ENCODE measurements around the gene LAMB4. TPM values are rescaled to one million over a fixed set of nuclear protein-coding genes. Genes with fewer than 3 reads are reported as not detected.

The LAMB4 gene
- total and polyA plus RNA-seq, 4 donors, result 0.24 TPM; not detected in 3

- DNase-seq, result no peak
- intact Hi-C loops (cut with DNase I), result loop anchor here in 1 of 2 donors (5.0 kb wide), 1 partner anchor 52 kb away; no protein-coding TSS in a partner anchor
- ATAC-seq (ENCODE audit: low FRiP score), result no peak
- WGBS, 2 donors, result 96 to 97% methylated on average over 3 of the region's 3 CpGs
- H3K4me1 ChIP-seq (ENCODE audit: control insufficient read depth in 1 of 2, insufficient read depth in 2 of 2, low read length in 2 of 2), result peaks cover 2 to 6% of the 10 kb centered on the region in 2 donors
- no peak overlapping the region for H3K4me3 ChIP-seq (ENCODE audit: low read length in 2 of 2)
- H3K36me3 ChIP-seq (ENCODE audit: control insufficient read depth in 1 of 2, insufficient read depth in 2 of 2, low read length in 1 of 2), result no peaks in the 10 kb centered on the region
- H3K27me3 ChIP-seq (ENCODE audit: control insufficient read depth in 1 of 2, insufficient read depth in 2 of 2, low read length in 1 of 2), result no peaks in the 10 kb centered on the region
- no peaks in the 10 kb centered on the region for H3K9me3 ChIP-seq (ENCODE audit: control insufficient read depth, low read length)
- H3K27ac ChIP-seq (ENCODE audit: low read depth in 1 of 2, low read length in 2 of 2), result peak overlapping the region in 1 of 2 donors; percentile 44
Observed at GRCh38 chr7:108030516-108030915, 99.6 kb downstream of the LAMB4 start.

DNA sequence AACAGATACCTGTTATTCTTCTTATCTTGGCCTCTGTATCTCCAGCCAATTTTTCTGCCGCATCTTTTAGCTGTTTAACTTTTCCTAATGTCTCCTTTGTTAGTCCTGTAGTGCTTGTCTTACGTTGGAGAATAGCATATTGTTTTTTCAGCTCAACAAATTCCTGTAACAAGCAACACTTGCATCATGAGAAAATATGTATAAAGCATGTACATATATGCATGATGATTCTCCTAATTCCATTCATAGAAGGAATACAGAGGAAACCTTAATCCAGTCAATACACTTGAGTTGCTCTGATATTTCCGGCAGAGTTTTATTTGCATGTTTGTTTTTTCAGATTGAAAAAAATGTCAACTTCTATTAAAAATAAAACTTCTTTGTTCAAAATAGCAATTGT is 101.1 kb downstream of the LAMB4 start:
- no peak overlapping the region for H3K27ac ChIP-seq (ENCODE audit: low read depth in 1 of 2, low read length in 2 of 2)
- intact Hi-C loops (cut with DNase I), result no loop called here
- DNase-seq (no peak), ATAC-seq (ENCODE audit: low FRiP score) (no peak)
- peaks cover 2 to 6% of the 10 kb centered on the region in 2 donors for H3K4me1 ChIP-seq (ENCODE audit: control insufficient read depth in 1 of 2, insufficient read depth in 2 of 2, low read length in 2 of 2)
- no peak overlapping the region for H3K4me3 ChIP-seq (ENCODE audit: low read length in 2 of 2)
- WGBS, 2 donors, result 89 to 93% methylated on average over 3 of the region's 3 CpGs
- H3K36me3 ChIP-seq (ENCODE audit: control insufficient read depth in 1 of 2, insufficient read depth in 2 of 2, low read length in 1 of 2), result no peaks in the 10 kb centered on the region
- no peaks in the 10 kb centered on the region for H3K27me3 ChIP-seq (ENCODE audit: control insufficient read depth in 1 of 2, insufficient read depth in 2 of 2, low read length in 1 of 2)
- H3K9me3 ChIP-seq (ENCODE audit: control insufficient read depth, low read length), result no peaks in the 10 kb centered on the region

- no peak for DNase-seq
- no peaks in the 10 kb centered on the region for H3K9me3 ChIP-seq (ENCODE audit: control insufficient read depth, low read length)
- H3K36me3 ChIP-seq (ENCODE audit: control insufficient read depth in 1 of 2, insufficient read depth in 2 of 2, low read length in 1 of 2), result no peaks in the 10 kb centered on the region
- H3K4me3 ChIP-seq (ENCODE audit: low read length in 2 of 2), result no peak overlapping the region
- H3K27me3 ChIP-seq (ENCODE audit: control insufficient read depth in 1 of 2, insufficient read depth in 2 of 2, low read length in 1 of 2), result no peaks in the 10 kb centered on the region
- H3K27ac ChIP-seq (ENCODE audit: low read depth in 1 of 2, low read length in 2 of 2), result no peak overlapping the region
- intact Hi-C loops (cut with DNase I), result no loop called here
- H3K4me1 ChIP-seq (ENCODE audit: control insufficient read depth in 1 of 2, insufficient read depth in 2 of 2, low read length in 2 of 2), result peaks cover 2 to 6% of the 10 kb centered on the region in 2 donors
- no peak for ATAC-seq (ENCODE audit: low FRiP score)
- 75 to 86% methylated on average over 2 of the region's 2 CpGs for WGBS, 2 donors
Observed at GRCh38 chr7:108028111-108028510, 102.0 kb downstream of the LAMB4 start.

- peaks cover 2 to 6% of the 10 kb centered on the region in 2 donors for H3K4me1 ChIP-seq (ENCODE audit: control insufficient read depth in 1 of 2, insufficient read depth in 2 of 2, low read length in 2 of 2)
- H3K27ac ChIP-seq (ENCODE audit: low read depth in 1 of 2, low read length in 2 of 2), result no peak overlapping the region
- 6 to 16% methylated on average over 1 of the region's 1 CpG for WGBS, 2 donors
- no peak for ATAC-seq (ENCODE audit: low FRiP score)
- intact Hi-C loops (cut with DNase I), result no loop called here
- no peaks in the 10 kb centered on the region for H3K27me3 ChIP-seq (ENCODE audit: control insufficient read depth in 1 of 2, insufficient read depth in 2 of 2, low read length in 1 of 2)
- no peaks in the 10 kb centered on the region for H3K9me3 ChIP-seq (ENCODE audit: control insufficient read depth, low read length)
- no peak overlapping the region for H3K4me3 ChIP-seq (ENCODE audit: low read length in 2 of 2)
- no peaks in the 10 kb centered on the region for H3K36me3 ChIP-seq (ENCODE audit: control insufficient read depth in 1 of 2, insufficient read depth in 2 of 2, low read length in 1 of 2)
- DNase-seq, result no peak
Observed at GRCh38 chr7:108027239-108027638, 102.9 kb downstream of the LAMB4 start.

DNA sequence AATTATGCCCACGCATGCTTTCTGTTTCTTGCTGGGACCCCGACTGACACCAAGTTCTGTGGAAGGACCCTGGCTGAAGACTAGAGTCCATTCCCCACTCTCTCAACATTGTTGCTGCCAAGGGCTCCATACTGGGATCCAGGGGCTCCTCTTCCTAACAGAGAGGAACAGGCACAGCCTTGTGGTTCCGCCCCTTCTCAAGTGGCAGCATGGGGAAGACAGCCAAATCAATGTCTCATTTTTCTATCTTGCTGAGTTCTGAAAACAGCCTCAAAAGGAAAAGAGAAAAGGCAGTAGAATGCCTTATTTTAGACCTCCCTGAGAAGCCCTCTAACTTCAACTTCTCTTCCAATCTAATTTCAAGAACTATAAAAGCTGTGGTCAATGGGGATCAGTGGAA is 103.5 kb downstream of the LAMB4 start:
- H3K27ac ChIP-seq (ENCODE audit: low read depth in 1 of 2, low read length in 2 of 2), result no peak overlapping the region

DNA sequence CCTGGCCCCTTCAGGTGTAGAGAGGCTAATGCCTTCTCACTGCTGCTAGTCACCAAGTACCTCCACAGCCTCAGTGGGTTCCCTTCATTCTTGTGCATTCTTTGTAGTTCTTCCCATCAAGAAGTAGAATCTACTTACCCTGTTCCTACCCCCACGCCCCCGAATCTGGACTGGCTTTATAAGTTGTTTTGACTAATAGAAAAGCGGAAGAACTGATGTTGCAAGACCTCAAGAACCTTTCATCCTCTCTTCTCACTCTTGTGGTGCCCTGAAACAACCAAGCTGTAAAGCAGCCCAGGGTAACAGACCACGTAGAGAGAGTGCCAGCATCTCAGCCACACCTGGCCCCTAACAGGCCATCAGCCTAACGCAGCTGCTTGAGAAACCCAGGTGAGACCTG is 104.0 kb downstream of the LAMB4 start:
- WGBS, 2 donors, result 94 to 96% methylated on average over 5 of the region's 5 CpGs
- no peaks in the 10 kb centered on the region for H3K36me3 ChIP-seq (ENCODE audit: control insufficient read depth in 1 of 2, insufficient read depth in 2 of 2, low read length in 1 of 2)
- peak overlapping the region in 1 of 2 donors; percentile 17 for H3K27ac ChIP-seq (ENCODE audit: low read depth in 1 of 2, low read length in 2 of 2)
- H3K9me3 ChIP-seq (ENCODE audit: control insufficient read depth, low read length), result no peaks in the 10 kb centered on the region
- H3K27me3 ChIP-seq (ENCODE audit: control insufficient read depth in 1 of 2, insufficient read depth in 2 of 2, low read length in 1 of 2), result no peaks in the 10 kb centered on the region
- DNase-seq (no peak), ATAC-seq (ENCODE audit: low FRiP score) (no peak)
- H3K4me3 ChIP-seq (ENCODE audit: low read length in 2 of 2), result no peak overlapping the region
- peaks cover 2 to 6% of the 10 kb centered on the region in 2 donors for H3K4me1 ChIP-seq (ENCODE audit: control insufficient read depth in 1 of 2, insufficient read depth in 2 of 2, low read length in 2 of 2)
- intact Hi-C loops (cut with DNase I), result no loop called here

More for the DNA sequence above, 103.5 kb downstream of the LAMB4 start:
- intact Hi-C loops (cut with DNase I), result no loop called here
- DNase-seq (no peak), ATAC-seq (ENCODE audit: low FRiP score) (no peak)
- H3K36me3 ChIP-seq (ENCODE audit: control insufficient read depth in 1 of 2, insufficient read depth in 2 of 2, low read length in 1 of 2), result no peaks in the 10 kb centered on the region
- H3K27me3 ChIP-seq (ENCODE audit: control insufficient read depth in 1 of 2, insufficient read depth in 2 of 2, low read length in 1 of 2), result no peaks in the 10 kb centered on the region
- WGBS, 2 donors, result 20 to 29% methylated on average over 3 of the region's 3 CpGs
- peaks cover 2 to 6% of the 10 kb centered on the region in 2 donors for H3K4me1 ChIP-seq (ENCODE audit: control insufficient read depth in 1 of 2, insufficient read depth in 2 of 2, low read length in 2 of 2)
- H3K9me3 ChIP-seq (ENCODE audit: control insufficient read depth, low read length), result no peaks in the 10 kb centered on the region
- no peak overlapping the region for H3K4me3 ChIP-seq (ENCODE audit: low read length in 2 of 2)

GRCh38 chr7:108024538-108024937 is 105.6 kb downstream of the LAMB4 start:
- intact Hi-C loops (cut with DNase I), result no loop called here
- no peak for DNase-seq
- H3K4me3 ChIP-seq (ENCODE audit: low read length in 2 of 2), result no peak overlapping the region
- H3K36me3 ChIP-seq (ENCODE audit: control insufficient read depth in 1 of 2, insufficient read depth in 2 of 2, low read length in 1 of 2), result no peaks in the 10 kb centered on the region
- 88 to 91% methylated on average over 6 of the region's 6 CpGs for WGBS, 2 donors
- peaks cover 2 to 5% of the 10 kb centered on the region in 2 donors for H3K4me1 ChIP-seq (ENCODE audit: control insufficient read depth in 1 of 2, insufficient read depth in 2 of 2, low read length in 2 of 2)
- ATAC-seq (ENCODE audit: low FRiP score), result no peak
- H3K27me3 ChIP-seq (ENCODE audit: control insufficient read depth in 1 of 2, insufficient read depth in 2 of 2, low read length in 1 of 2), result no peaks in the 10 kb centered on the region
- H3K9me3 ChIP-seq (ENCODE audit: control insufficient read depth, low read length), result no peaks in the 10 kb centered on the region
- H3K27ac ChIP-seq (ENCODE audit: low read depth in 1 of 2, low read length in 2 of 2), result no peak overlapping the region

DNA sequence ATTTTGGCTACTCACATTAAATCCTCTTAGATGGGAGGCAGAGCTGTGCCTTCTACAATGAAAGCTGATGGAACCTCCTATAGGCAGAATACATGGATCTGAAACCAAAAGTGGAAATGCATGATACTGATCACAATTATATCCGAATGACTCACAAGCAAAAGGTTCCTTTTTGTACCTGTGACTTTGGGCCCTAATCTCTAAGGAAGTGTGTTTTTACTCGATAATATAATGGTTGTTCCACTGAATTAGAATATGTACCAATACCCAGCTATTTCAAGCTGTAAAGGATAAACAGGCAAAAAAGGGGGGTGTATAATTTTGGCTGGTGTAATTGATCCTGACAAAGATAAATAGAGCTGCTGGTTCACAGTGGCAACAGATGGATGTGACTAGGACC is 109.6 kb downstream of the LAMB4 start:
- 93 to 97% methylated on average over 2 of the region's 2 CpGs for WGBS, 2 donors

GRCh38 chr7:108018668-108019067 is 111.5 kb downstream of the LAMB4 start:
- no peaks in the 10 kb centered on the region for H3K4me1 ChIP-seq (ENCODE audit: control insufficient read depth in 1 of 2, insufficient read depth in 2 of 2, low read length in 2 of 2)
- H3K4me3 ChIP-seq (ENCODE audit: low read length in 2 of 2), result no peak overlapping the region
- no peaks in the 10 kb centered on the region for H3K27me3 ChIP-seq (ENCODE audit: control insufficient read depth in 1 of 2, insufficient read depth in 2 of 2, low read length in 1 of 2)
- WGBS, 2 donors, result 95 to 97% methylated on average over 4 of the region's 4 CpGs
- no peak for ATAC-seq (ENCODE audit: low FRiP score)
- no peaks in the 10 kb centered on the region for H3K36me3 ChIP-seq (ENCODE audit: control insufficient read depth in 1 of 2, insufficient read depth in 2 of 2, low read length in 1 of 2)
- DNase-seq, result no peak
- no peaks in the 10 kb centered on the region for H3K9me3 ChIP-seq (ENCODE audit: control insufficient read depth, low read length)
- no peak overlapping the region for H3K27ac ChIP-seq (ENCODE audit: low read depth in 1 of 2, low read length in 2 of 2)
- intact Hi-C loops (cut with DNase I), result loop anchor here in 1 of 2 donors (5.0 to 10.0 kb wide), 2 partner anchors 126 to 136 kb away; no protein-coding TSS in a partner anchor

More for the DNA sequence above, 109.6 kb downstream of the LAMB4 start:
- intact Hi-C loops (cut with DNase I), result no loop called here
- Histone ChIP-seq H3K4me1 (ENCODE audit: control insufficient read depth in 1 of 2, insufficient read depth in 2 of 2, low read length in 2 of 2) (no peaks in the 10 kb centered on the region), H3K27me3 (ENCODE audit: control insufficient read depth in 1 of 2, insufficient read depth in 2 of 2, low read length in 1 of 2) (no peaks in the 10 kb centered on the region), H3K36me3 (ENCODE audit: control insufficient read depth in 1 of 2, insufficient read depth in 2 of 2, low read length in 1 of 2) (no peaks in the 10 kb centered on the region), H3K27ac (ENCODE audit: low read depth in 1 of 2, low read length in 2 of 2) (no peak overlapping the region), H3K4me3 (ENCODE audit: low read length in 2 of 2) (no peak overlapping the region), H3K9me3 (ENCODE audit: control insufficient read depth, low read length) (no peaks in the 10 kb centered on the region)
- DNase-seq, result no peak
- ATAC-seq (ENCODE audit: low FRiP score), result no peak

All from aorta (tissue), 5 donors.